GM21526 (cell line): ENCODE data around the gene GUCY1B1.

Source experiments
- ATAC-seq: cut with Tn5 transposase; IDR thresholded peaks from one replicate; pipeline ENCODE4 v1.9.1; 2021; ENCODE audit warnings: moderate library complexity; ENCODE audit not compliant: unreplicated experiment, low FRiP score

Gene GUCY1B1

DNA sequence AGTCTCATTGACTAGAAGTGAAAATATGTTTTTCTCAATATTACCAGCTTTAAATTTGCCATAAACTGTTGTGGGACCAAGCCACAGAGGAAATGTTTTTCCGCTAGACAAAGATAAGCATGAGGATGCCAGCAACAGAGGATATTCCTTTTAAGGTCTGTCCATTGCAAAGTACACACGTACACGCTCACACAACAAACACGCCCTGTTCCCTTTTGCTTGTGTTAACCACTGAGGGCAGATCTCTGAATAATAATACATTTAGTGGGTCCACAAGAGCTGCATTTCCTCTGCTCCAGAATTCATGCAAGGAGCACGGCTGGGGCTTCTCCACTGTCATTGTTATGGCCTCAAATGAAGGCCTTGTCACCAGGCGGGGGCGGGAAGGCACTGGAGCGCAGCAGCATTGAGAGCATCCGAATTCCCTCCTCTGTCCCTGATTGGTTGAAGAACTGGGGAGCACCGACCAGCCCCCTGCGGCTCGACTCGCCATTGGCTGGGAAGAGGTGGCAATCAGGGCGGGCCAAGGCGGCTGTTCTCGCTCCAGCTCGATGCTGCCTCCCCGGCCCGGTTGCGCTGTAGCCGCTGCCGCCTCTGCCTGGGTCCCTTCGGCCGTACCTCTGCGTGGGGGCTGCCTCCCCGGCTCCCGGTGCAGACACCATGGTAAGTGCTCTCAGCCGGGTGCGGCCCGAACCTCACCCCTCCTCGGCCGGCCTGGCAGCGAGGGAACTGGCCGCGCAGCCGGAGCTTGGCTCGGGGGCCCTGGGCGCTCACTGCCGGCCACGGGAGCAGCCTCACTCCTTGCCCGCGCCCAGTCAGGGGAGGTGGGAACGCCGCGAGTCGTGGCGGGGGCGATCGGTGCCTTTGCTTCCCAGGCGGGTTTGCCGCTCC is at the start of gene GUCY1B1:
TSS of gene GUCY1B1 (plus strand) at position 541 of the 891 bp plus-strand sequence. CDS start at position 661, 120 bp downstream.
- ATAC-seq = peak; percentile 99

DNA sequence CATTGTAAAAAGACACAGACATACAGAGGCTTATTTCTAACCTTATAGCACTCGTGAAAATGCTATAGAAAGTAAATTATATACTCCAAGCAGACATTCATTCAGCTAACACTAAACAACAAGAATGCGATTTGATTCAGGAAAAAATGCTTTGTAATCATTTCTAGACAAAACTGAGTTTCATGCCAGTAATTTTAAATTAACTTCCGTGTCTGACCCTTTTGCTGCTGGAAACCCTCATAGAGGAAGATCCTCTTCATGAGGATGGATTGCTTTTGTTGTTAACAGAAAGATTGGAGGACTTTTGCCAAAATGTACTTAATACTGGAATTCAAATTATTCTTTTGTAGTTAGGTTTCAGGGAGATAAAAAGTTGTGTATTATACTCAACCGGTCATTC is 48.9 kb upstream of the GUCY1B1 start:
- no peak for ATAC-seq

DNA sequence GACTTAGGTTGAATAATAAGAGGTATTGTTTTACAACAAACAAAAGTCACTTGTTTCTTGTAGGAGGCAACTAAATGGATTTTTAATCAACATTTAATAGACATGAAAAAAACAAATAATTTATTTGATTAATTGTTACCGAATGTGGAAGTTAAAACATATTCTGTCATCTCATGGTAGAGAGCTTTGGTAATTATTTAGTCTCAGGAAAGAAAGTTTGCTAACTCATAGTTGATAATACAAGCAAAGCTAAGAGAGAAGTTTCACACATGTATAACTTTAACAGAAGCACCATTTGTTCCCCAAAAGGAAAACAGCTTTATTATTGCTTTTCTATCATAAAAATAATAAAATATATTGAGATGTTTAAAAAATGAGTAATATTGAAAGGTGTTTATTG is 47.3 kb upstream of the GUCY1B1 start:
- no peak for ATAC-seq

GRCh38 chr4:155712846-155713245 is 46.0 kb upstream of the GUCY1B1 start:
- no peak for ATAC-seq

- no peak for ATAC-seq
These were observed 44.9 kb upstream of the GUCY1B1 start for GRCh38 chr4:155713911-155714310.

GRCh38 chr4:155722336-155722735 is 36.5 kb upstream of the GUCY1B1 start:
- ATAC-seq = no peak

- ATAC-seq = no peak
These were observed 35.9 kb upstream of the GUCY1B1 start for GRCh38 chr4:155722816-155723499.

DNA sequence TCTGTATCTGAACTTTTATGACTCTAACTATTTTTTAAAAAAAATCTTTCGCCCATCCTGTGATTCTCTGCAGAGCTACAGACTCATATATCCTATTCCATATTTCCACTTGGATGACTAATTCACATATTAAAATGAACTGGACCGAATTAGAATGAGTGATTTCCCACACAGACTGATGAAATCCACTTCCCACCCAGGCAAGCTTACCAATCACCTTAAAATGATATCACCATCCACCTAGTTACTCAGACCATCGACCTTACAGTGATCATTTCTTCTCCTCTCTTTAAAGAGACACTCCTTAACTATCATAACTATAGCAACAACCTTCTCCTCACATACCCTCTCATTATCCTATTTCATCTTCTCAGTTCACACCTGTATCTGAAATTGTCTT is 34.1 kb upstream of the GUCY1B1 start:
- ATAC-seq = no peak

GRCh38 chr4:155734065-155734464 is 24.8 kb upstream of the GUCY1B1 start:
- ATAC-seq = no peak

DNA sequence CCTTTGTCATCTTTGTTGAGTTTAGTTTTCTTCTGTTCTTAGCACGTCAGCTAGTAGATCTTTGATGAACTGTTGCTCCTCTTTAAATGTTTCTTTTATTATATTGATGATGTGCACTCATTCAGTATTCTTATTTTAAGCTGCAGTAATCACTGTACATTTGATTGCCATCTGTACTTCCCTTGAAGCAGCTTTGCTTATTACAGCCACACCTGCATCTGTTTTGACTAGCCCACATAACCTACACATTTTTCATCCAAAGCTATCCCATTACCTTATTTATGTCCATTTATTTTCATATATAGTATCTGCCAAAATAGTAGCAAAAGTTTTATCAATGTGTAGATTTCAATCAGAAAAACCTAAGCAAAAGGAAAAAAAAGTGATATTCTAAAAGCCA is 23.9 kb upstream of the GUCY1B1 start:
- ATAC-seq = no peak

GRCh38 chr4:155735496-155735895 is 23.3 kb upstream of the GUCY1B1 start:
- no peak for ATAC-seq

- no peak for ATAC-seq
These were observed 20.3 kb upstream of the GUCY1B1 start for GRCh38 chr4:155738548-155738947.

DNA sequence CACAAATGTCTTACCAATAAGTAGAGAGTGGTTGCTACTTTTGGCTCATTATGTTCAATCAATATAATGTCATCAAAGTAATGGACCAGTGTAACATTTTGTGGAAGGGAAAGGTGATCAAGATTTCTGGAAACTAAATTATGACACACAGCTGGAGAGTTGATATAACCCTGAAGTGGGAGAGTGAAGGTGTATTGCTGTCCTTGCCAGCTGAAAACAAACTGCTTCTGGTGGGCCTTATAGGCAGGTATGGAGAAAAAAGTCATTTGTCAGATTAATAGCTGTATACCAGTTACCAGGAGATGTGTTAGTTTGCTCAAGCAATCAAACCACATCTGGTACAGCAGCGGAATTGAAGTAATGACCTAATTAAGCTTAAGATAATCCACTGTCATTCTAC is 17.3 kb upstream of the GUCY1B1 start:
- ATAC-seq = no peak

DNA sequence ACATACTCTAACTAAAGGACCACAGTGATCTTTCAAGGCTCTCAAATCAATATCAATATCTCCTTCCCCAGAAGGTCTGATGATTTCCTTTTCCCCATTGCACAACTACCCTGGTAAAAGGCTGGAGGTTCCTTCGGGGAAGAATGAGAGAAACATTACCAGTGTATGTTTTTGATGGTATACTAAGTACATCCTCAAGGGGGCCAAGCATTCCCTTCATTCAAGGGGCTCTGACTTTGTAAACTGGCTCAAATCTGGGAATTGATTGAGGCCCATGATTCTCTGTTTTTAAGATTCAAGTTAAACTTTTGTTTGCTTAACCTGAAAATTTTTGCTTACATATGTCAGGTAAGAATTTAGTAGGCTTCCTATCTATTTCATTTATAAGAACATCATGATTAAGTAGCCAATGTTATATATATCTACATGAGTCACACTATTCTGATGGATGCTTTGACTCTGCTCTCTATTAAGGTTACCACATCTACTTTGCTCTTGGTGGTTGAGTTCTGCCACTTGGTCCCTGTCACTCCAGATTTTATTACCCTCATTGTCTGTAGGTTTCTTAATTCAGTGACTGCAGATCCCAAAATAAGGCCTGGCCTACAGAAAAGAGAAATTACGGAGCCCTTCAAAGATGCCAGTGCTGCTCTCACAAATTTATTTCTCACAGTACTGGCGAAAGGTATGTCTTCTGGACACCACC is 16.4 kb upstream of the GUCY1B1 start:
- no peak for ATAC-seq

DNA sequence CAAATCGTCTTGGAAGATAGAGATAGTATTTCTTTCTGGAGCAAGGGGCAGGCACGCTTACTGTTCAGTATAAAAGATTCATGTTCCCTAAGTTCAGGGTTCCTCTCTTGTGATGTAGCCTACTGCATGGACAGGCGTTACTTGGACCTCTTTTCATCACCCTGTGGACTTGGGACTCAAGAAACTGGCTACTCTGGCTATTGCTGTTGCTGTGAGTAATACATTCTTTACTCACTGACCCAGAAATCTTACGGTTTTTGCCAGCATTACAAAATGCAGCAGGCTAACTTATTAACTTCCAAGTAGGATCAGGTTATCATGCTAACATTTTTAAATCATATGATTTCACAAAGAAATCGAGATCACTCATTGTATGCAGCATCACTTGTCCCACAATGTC is 12.8 kb upstream of the GUCY1B1 start:
- no peak for ATAC-seq

GRCh38 chr4:155748039-155748438 is 10.8 kb upstream of the GUCY1B1 start:
- no peak for ATAC-seq

GRCh38 chr4:155749041-155749440 is 9.8 kb upstream of the GUCY1B1 start:
- no peak for ATAC-seq

- no peak for ATAC-seq
These were observed 7.3 kb upstream of the GUCY1B1 start for GRCh38 chr4:155751569-155751968.

DNA sequence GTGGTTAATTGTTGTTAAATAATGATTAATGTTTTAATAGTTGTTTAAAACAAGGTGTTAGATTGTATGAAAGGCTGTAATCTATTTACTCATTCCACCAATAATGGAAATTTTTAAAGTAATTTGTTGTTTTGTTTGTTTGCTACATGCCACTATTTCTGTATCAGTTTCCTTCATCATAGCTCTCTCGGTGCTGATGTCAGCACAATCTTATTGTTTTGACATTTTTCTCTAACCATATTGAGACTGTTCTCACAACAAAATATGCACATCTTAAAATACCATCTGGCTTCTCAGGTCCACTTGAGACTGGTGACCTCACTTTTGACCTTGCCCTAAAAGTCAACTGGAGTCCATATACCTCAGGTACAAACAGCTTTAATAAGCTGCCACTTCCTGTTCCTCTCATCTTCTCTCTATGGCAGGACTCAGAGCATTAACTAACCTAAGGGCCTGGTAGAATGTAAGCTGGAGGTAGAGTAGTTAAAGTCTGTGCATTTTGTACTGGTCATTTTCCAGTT is 1.0 kb upstream of the GUCY1B1 start:
- ATAC-seq = no peak

- ATAC-seq = peak; percentile 13
These were observed 791 bp downstream of the GUCY1B1 start for GRCh38 chr4:155759372-155760252.
